IMR-90 (cell line): ENCODE measurements around the gene COX6A1. TPM values are rescaled to one million over a fixed set of nuclear protein-coding genes. Genes with fewer than 3 reads are reported as not detected.

Experiments used
- ATAC-seq: fragments of 200-7000 bp; cut with Tn5 transposase; 2 replicates; pipeline ENCODE4 v1.9.1; 2020; ENCODE audit warnings: low read depth, mild to moderate bottlenecking, moderate library complexity
- BruUV-seq: library from RNA; stranded (reverse); fragments of 400-500 nt; replicated peaks from 2 replicates; lab custom pipeline; 2021; lab: Mats Ljungman, UMichigan
- CTCF ChIA-PET: fragments of 300-600 bp; formaldehyde crosslinking; extraction: SDS; loops from one replicate; lab custom pipeline; 2021; ENCODE audit warnings: antibody characterized with exemption; lab: Yijun Ruan, JAX
- POLR2A ChIA-PET: fragments of 300-600 bp; sonication (Branson Sonifier 250); formaldehyde crosslinking; loops from one replicate; lab custom pipeline; 2022; ENCODE audit warnings: antibody characterized with exemption; ENCODE audit not compliant: unreplicated experiment; lab: Charles Lee
- DNase-seq: peaks from one replicate; pipeline ENCODE4 v3.0.0; 2013
- H2AFZ ChIP-seq: replicated peaks from 2 replicates; pipeline ENCODE3; 2013; ENCODE audit warnings: low read length, mild to moderate bottlenecking; ENCODE audit not compliant: poor library complexity
- H2AK5ac ChIP-seq: 2 replicates; pipeline ENCODE4 v1.6.1; 2013; ENCODE audit warnings: low read depth, low read length, inconsistent platforms
- H2AK9ac ChIP-seq: replicated peaks from 2 replicates; pipeline ENCODE3; 2013; ENCODE audit warnings: mild to moderate bottlenecking, low read depth, low read length, moderate library complexity; ENCODE audit not compliant: poor library complexity
- H2BK120ac ChIP-seq: 2 replicates; pipeline ENCODE4 v1.6.1; 2013; ENCODE audit warnings: low read depth, low read length, inconsistent platforms
- H2BK15ac ChIP-seq: 3 replicates; pipeline ENCODE4 v1.6.1; 2013; ENCODE audit warnings: low read depth, low read length, inconsistent platforms
- H2BK20ac ChIP-seq: 2 replicates; pipeline ENCODE4 v1.6.1; 2013; ENCODE audit warnings: low read depth, mild to moderate bottlenecking, inconsistent platforms, low read length, moderate library complexity
- H2BK5ac ChIP-seq: 2 replicates; pipeline ENCODE4 v1.6.1; 2013; ENCODE audit warnings: mild to moderate bottlenecking, low read depth, low read length, inconsistent platforms; ENCODE audit not compliant: poor library complexity, severe bottlenecking
- H3K14ac ChIP-seq: replicated peaks from 2 replicates; pipeline ENCODE4 v1.6.1; 2013; ENCODE audit warnings: low read depth, low read length, inconsistent platforms
- H3K18ac ChIP-seq: 2 replicates; pipeline ENCODE4 v1.6.1; 2013; ENCODE audit warnings: low read depth, low read length, control low read depth
- H3K23ac ChIP-seq: 2 replicates; pipeline ENCODE4 v1.6.1; 2013; ENCODE audit warnings: low read depth, low read length, inconsistent platforms
- H3K27ac ChIP-seq: 2 replicates; pipeline ENCODE4 v1.5.1; 2013; ENCODE audit warnings: mild to moderate bottlenecking, control low read depth, low read length; ENCODE audit not compliant: insufficient read depth
- H3K27me3 ChIP-seq: 2 replicates; pipeline ENCODE4 v1.6.1; 2013; ENCODE audit warnings: low read length; ENCODE audit not compliant: control insufficient read depth, insufficient read depth
- H3K36me3 ChIP-seq: 2 replicates; pipeline ENCODE4 v1.6.1; 2013; ENCODE audit warnings: low read length, mixed read lengths; ENCODE audit not compliant: control insufficient read depth, insufficient read depth
- H3K4ac ChIP-seq: 2 replicates; pipeline ENCODE4 v1.6.1; 2013; ENCODE audit warnings: low read depth, low read length, inconsistent platforms
- H3K4me1 ChIP-seq: 2 replicates; pipeline ENCODE4 v1.6.1; 2013; ENCODE audit warnings: low read length, mixed read lengths; ENCODE audit not compliant: control insufficient read depth, insufficient read depth
- H3K4me2 ChIP-seq: 2 replicates; pipeline ENCODE4 v1.6.1; 2013; ENCODE audit warnings: low read depth, mild to moderate bottlenecking, control low read depth, low read length, moderate library complexity
- H3K4me3 ChIP-seq: 2 replicates; pipeline ENCODE4 v1.5.1; 2013; ENCODE audit warnings: low read depth, mild to moderate bottlenecking, control low read depth, low read length, moderate library complexity; ENCODE audit not compliant: insufficient read depth
- H3K56ac ChIP-seq: 2 replicates; pipeline ENCODE4 v1.6.1; 2013; ENCODE audit warnings: low read length, inconsistent platforms; ENCODE audit not compliant: insufficient read depth; ENCODE audit errors: extremely low read depth
- H3K79me1 ChIP-seq, 2 experiments: 2 replicates each; pipeline ENCODE4 v1.6.1; 2013; ENCODE audit warnings: low read length in 2 of 2, inconsistent platforms in 1 of 2, low read depth in 1 of 2
- H3K9ac ChIP-seq: 2 replicates; pipeline ENCODE4 v1.6.1; 2013; ENCODE audit warnings: low read depth, low read length, control low read depth
- H3K9me1 ChIP-seq: 2 replicates; pipeline ENCODE4 v1.6.1; 2013; ENCODE audit warnings: low read length, inconsistent platforms; ENCODE audit not compliant: insufficient read depth
- H3K9me3 ChIP-seq: 2 replicates; pipeline ENCODE4 v1.6.1; 2013; ENCODE audit warnings: low read length; ENCODE audit not compliant: control insufficient read depth, insufficient read depth
- H4K20me1 ChIP-seq: 2 replicates; pipeline ENCODE4 v1.6.1; 2013; ENCODE audit warnings: low read length, inconsistent platforms; ENCODE audit not compliant: insufficient read depth
- H4K5ac ChIP-seq: 2 replicates; pipeline ENCODE4 v1.6.1; 2013; ENCODE audit warnings: mild to moderate bottlenecking, low read depth, low read length, control low read depth
- H4K8ac ChIP-seq, 2 experiments: 2 replicates each; pipeline ENCODE4 v1.6.1; 2013; ENCODE audit warnings: low read depth in 2 of 2, low read length in 2 of 2, control low read depth in 1 of 2, inconsistent platforms in 1 of 2
- H4K91ac ChIP-seq: 2 replicates; pipeline ENCODE4 v1.6.1; 2013; ENCODE audit warnings: low read depth, low read length, inconsistent platforms; ENCODE audit not compliant: insufficient read depth
- POLR2A ChIP-seq: IDR thresholded peaks from 2 replicates; pipeline ENCODE4 v1.6.1; 2012; ENCODE audit warnings: mild to moderate bottlenecking, low read depth, low read length
- WGBS, 2 experiments: methylation state at CpG; one replicate each; pipeline versions ENCODE4 v1.1.5 to v1.1.7; 2013; ENCODE audit warnings: missing lambda C conversion rate in 2 of 2; ENCODE audit not compliant: insufficient read length in 1 of 2; ENCODE audit errors: extremely low coverage in 2 of 2; 5-methylcytosine and 5-hydroxymethylcytosine counted together
- dilution Hi-C: fragments of 300-500 bp; cut with HindIII; formaldehyde crosslinking; loops from one replicate; pipeline ENCODE4 v1.14.3; 2018; ENCODE audit warnings: low sequenced_read_pairs; ENCODE audit not compliant: unreplicated experiment
- in situ Hi-C: fragments of 300-500 bp; cut with MboI; formaldehyde crosslinking; loops from 3 replicates; pipeline ENCODE4 v1.14.3; 2019; ENCODE audit warnings: low sequenced_read_pairs, inconsistent platforms, mixed read lengths
- intact Hi-C: fragments of 100-400 bp; cut with micrococcal nuclease; formaldehyde crosslinking; loops from 2 replicates; pipeline ENCODE4 v1.10.0; 2022
- polyA plus RNA-seq, 3 experiments: library from polyadenylated mRNA; depleted of rRNA; stranded (reverse); fragments of >200 nt; gene quantifications; 2 replicates each; pipeline ENCODE4 v1.2.3, GENCODE V29; 2012; ENCODE audit warnings: low replicate concordance in 1 of 3
- total RNA-seq: library from RNA; depleted of rRNA; stranded (reverse); fragments of >200 nt; gene quantifications from 2 replicates; pipeline ENCODE4 v1.2.3, GENCODE V29; 2012

COX6A1 gene
- total and polyA plus RNA-seq, 2 of the 4 experiments (the other 2 are of a cell fraction), result 396 to 541 TPM

DNA sequence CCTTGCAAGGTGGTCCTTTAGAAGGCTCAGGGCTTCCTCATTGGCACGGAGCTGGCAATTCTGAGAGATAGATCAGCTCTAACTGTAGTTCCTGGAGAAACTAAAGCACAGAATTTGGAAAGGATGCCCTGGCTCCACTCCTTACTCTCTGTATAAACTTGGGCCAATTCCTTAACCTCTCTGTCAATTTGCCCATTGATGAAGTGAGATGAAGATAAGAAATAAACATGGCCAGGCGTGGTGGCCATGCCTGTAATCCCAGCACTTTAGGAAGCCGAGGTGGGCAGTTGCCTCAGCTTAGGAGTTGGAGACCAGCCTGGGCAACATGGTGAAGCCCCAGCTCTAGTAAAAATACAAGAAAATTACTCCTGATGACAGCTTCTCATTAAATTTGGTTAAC, 34.0 kb upstream of the COX6A1 start:
- POLR2A ChIA-PET, result no interaction called here
- Histone ChIP-seq H3K4me1 (no peaks in the 10 kb centered on the region), H4K8ac (no peak overlapping the region), H2AK9ac (no peak overlapping the region), H3K9me1 (no peaks in the 10 kb centered on the region), H4K20me1 (no peaks in the 10 kb centered on the region), H3K56ac (no peak overlapping the region), H2BK120ac (no peak overlapping the region), H2AK5ac (no peak overlapping the region), H2BK5ac (no peak overlapping the region), H3K4me3 (no peak overlapping the region), H3K4me2 (no peak overlapping the region), H3K9ac (no peak overlapping the region), H3K27ac (no peak overlapping the region), H2AFZ (no peak overlapping the region), H3K36me3 (no peaks in the 10 kb centered on the region), H3K27me3 (peaks cover 21% of the 10 kb centered on the region), H2BK15ac (no peak overlapping the region), H2BK20ac (no peak overlapping the region), H3K18ac (no peak overlapping the region), H3K9me3 (peaks cover 6% of the 10 kb centered on the region; the same call in 1 of the 2 replicates), H3K14ac (no peak overlapping the region), H4K5ac (no peak overlapping the region), H3K4ac (no peak overlapping the region), H3K79me1 (no peaks in the 10 kb centered on the region), H4K91ac (no peak overlapping the region), H3K23ac (no peak overlapping the region)
- DNase-seq (no peak), ATAC-seq (no peak)
- no peak for TF ChIP-seq POLR2A
- dilution Hi-C loops (no loop called here), intact Hi-C loops (no loop called here), in situ Hi-C loops (no loop called here)
- CTCF ChIA-PET, result no interaction called here
- BruUV-seq, result no TSS peak
- 20% methylated on average over 1 of the region's 3 CpGs; no CpG with 5 or more reads in 1 of the 2 experiments for WGBS, 2 experiments
